ENCODE measurements around the gene LHX3.
"Not testable (repeated sequence)": the region's sequence is repeated elsewhere in the genome, so short reads cannot be mapped to it uniquely, and the experiment has no call there.

Gene LHX3

DNA sequence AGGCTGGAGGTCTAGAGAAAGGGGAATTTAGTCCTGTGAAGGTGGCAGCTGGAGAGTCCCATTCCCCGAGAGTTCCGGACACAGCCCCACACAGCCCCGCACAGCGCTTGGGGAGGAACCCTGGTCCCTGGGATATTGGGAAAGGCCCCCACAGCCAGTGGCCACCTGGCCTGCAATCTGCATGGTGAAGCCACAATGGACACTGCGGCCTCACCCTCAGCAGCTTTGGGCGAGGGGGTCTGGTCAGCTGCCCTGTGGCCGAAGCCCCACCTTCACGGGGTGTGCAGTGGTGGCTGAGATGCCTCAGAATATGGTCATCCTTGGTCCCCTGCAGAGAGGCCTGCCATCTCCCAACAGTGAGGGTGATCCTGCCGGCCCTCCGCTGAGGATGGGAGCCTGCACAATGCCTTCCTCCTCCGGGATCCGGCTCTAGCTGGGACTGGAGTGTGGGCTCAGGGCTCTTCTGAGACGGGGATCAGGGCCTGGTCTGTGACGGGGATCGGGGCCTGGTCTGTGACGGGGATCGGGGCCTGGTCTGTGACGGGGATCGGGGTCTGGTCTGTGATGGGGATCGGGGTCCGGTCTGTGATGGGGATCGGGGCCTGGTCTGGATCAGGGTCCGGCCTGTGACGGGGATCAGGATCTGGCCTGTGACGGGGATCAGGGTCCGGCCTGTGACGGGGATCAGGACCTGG, 52.9 kb downstream of the LHX3 start:
- DNase-seq, result no peak

DNA sequence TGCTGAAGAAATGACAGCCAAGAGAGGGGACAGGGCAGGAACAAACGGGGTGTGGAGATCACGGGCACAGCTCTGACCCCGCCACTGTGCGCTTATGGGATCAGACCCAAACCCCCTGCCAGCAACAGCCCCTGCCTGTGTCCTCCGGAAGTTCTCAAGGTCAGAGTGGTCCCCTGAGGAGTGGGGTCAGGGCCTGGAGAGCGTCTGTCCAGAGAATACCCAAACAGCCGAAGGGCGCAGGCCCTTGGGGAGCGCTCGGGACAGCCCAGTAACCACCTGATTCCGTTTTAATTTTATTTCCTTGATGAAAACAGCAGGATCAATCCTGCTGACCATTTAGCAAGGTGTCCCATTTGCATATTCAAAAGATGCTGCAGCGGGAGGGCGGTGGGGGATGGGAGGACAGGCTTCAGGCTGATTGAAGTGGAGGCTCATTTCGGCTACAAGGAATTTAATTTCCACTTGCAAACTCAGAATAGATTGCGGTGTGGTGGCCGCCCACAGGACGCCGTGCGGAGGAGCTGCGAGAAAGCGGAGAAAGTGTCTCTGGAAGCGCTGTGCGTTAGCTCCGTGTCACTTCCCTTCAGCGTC, 53.6 kb downstream of the LHX3 start:
- DNase-seq, result no peak

DNA sequence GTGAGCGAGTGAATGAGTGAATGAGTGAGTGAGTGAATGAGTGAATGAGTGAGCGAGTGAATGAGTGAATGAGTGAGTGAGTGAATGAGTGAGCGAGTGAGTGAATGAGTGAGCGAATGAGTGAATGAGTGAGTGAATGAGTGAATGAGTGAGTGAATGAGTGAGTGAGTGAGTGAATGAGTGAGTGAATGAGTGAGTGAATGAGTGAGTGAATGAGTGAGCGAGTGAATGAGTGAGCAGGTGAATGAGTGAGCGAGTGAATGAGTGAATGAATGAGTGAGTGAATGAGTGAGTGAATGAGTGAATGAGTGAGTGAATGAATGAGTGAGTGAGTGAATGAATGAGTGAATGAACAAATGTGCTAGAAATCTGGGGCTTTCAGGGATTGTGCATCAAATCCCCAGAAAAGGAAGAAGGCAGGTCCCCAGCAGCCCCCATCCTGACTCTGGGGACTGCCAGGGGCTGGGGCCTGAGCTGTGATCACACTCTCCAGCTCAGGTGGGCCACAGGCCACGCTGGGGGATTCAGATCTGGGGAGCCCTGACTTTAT, 54.2 kb downstream of the LHX3 start:
- DNase-seq, result not testable (repeated sequence)

DNA sequence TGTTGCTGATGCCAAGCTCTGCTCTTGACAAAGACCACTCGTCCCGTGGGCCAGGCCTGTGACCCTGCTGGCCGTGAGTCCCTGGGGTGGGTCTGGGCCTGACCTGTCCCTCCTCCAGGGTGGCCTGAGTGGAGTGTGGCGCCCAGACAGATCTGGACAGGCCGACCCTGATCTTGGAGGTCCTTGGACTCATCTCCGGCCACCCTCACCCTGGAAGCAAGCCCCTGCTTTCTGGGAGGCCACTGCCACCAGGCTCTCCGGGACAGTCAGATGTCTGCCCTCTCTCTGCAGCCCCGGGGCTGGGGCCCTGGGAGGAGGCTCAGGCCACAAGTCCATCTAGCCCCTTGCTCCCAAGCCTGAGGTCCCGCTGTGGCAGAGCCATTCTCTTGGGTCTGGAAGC, 55.1 kb downstream of the LHX3 start:
- DNase-seq, result no peak

DNA sequence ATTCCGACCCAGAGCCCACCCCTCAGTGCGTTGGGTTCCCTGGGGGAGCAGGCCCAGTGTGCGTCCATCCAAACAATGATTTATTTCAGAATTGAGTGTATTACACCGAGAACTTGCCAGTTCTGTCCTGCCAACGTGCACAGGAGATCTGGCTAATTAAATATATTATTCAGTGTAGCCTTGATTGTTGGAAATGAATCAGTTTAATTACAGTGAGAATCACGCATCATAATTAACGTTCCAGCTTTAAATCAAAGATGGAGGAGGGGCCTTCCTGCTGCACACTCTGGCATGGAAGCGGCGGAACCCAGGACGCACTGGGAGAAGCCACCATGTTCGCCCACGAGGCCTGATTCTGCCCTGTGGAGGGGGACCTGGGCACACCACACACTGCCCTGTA, 55.6 kb downstream of the LHX3 start:
- no peak for DNase-seq

DNA sequence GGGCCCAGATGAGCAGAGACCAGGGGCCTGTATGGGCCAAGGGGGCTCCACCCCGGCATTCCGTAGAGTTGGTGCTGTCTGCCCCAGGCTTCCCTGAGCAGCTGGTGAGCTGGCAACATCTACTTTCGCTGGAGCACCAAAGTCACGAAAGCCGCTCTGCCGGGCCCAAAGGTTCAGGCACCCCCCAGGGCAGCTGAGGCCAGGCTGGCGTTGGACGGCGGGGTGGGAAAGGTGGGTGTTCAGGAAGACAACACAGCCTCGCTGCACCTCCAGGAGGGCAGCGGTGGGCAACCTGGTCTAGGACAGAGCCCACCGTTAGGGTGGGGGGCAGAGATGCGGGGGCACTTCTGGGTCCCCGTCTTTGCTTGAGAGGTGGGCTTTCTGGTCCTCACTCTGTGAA, 56.2 kb downstream of the LHX3 start:
- no peak for DNase-seq

DNA sequence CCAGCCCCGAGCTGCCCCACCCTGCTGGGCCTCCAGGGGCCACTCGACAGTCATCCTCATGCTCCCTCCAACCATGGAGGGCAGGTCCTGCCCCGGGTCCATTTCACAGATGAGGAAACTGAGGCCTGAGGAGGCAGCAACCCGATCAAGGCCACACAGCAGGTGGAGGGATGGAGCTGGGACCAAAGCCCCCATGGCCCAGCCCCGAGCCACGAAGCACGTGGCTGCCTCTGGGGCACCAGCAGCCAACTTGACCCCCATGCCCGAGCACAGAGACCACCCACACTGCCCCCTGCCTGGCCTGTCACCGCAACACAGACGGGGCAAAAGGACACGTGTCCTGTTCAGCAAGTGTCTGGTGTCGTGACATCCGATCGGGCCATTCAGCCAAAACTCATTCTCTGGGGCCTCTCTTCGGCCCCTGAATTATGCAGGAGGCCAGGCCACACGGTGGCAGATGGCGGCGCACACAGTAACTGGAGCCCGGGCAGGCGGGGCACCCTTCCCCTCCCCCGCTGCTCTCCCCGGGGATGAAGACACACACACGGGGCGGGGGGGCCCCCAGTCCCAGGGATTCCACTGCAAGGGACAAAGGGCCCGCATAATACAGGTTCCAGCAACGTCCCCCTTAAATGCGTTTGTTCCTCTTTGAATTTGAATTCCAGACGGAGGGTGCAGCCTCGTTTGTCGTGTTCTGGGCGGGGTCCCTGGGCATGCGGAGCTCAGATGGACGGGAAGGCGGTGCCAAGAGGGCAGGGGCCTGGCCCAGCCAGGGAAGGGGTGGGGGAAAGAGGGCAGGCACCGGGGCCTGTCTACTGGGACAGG, 56.8 kb downstream of the LHX3 start:
- no peak for DNase-seq

DNA sequence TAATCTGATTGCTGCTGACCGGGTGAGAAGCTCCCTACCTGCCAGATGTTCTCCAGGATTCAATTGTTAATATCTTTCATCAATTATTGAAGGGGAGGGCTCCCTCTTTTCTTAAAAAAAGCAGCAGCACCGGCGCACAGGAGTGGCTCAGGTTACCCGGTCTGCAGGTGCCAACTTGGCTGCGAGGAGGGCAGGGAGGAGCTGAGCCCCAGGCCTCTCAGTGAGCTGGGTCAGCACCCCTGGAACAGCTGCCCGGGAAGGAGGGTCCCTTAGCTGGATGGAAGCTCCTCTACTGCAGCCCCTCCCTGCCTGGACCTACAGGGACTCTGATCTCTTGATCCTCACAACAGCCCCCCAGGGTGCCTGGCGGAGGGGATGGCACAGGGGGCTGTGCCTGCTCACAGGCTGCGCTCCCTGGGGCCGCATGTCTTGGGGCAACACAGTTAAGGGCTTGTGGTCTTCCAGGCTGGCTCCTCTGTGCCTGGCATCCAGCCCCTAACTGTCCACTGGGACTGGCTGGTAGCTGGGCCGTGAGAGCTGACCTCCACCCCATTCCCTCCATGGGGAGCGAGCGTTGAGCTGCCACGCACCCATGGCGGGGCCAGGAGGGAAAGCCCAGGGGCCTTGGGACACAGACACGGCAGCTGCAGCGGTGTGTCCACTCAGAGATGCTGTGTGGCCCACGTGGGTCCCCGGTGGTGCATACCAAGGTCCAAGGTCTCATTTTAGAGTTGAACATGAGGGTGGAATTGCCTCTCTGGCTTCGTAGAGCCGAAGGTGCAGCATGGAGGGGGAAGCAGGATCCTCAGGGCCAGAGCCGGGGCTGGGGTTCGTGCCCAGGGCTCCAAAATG, 57.7 kb downstream of the LHX3 start:
- no peak for DNase-seq

All from NCI-H226 (cell line).